H1 (cell line): ENCODE data around the gene MDM4. TPM values are rescaled to one million over a fixed set of nuclear protein-coding genes. Genes with fewer than 3 reads are reported as not detected.

Experiments
- CTCF ChIA-PET: fragments of 300-600 bp; sonication (Branson Sonifier 250); formaldehyde crosslinking; loops from one replicate; lab custom pipeline; 2021; ENCODE audit not compliant: partially characterized antibody; lab: Charles Lee
- POLR2A ChIA-PET: fragments of 300-600 bp; sonication (Branson Sonifier 250); formaldehyde crosslinking; loops from one replicate; lab custom pipeline; 2021; ENCODE audit warnings: inconsistent platforms; ENCODE audit not compliant: partially characterized antibody; lab: Charles Lee
- DNase-seq, 2 experiments: peaks; one replicate each; pipeline versions ENCODE4 v3.0.0 to v3.0.0-alpha.2; 2010 to 2022; ENCODE audit warnings: low spot score in 2 of 2, low read depth in 1 of 2, mixed read lengths in 1 of 2
- FAIRE-seq: peaks from 2 replicates; lab custom pipeline; 2011; peaks lifted over from hg19 to GRCh38; lab: Jason Lieb, UNC
- H2AFZ ChIP-seq: 2 replicates; pipeline ENCODE4 v1.8.1; 2012; ENCODE audit warnings: low read length, inconsistent platforms
- H2AK5ac ChIP-seq: 2 replicates; pipeline ENCODE4 v1.6.1; 2013; ENCODE audit warnings: low read depth, low read length
- H2BK120ac ChIP-seq: replicated peaks from 2 replicates; pipeline ENCODE3; 2013; ENCODE audit warnings: low read depth, low read length, inconsistent platforms
- H2BK12ac ChIP-seq: 2 replicates; pipeline ENCODE4 v1.6.1; 2013; ENCODE audit warnings: low read depth, low read length
- H2BK15ac ChIP-seq: 2 replicates; pipeline ENCODE4 v1.6.1; 2013; ENCODE audit warnings: low read length
- H2BK20ac ChIP-seq: 2 replicates; pipeline ENCODE4 v1.6.1; 2013; ENCODE audit warnings: low read length
- H2BK5ac ChIP-seq: 2 replicates; pipeline ENCODE4 v1.6.1; 2013; ENCODE audit warnings: low read depth, low read length
- H3K14ac ChIP-seq: 2 replicates; pipeline ENCODE4 v1.6.1; 2013; ENCODE audit warnings: inconsistent platforms; ENCODE audit not compliant: insufficient read length
- H3K18ac ChIP-seq: 2 replicates; pipeline ENCODE4 v1.6.1; 2013; ENCODE audit warnings: low read length; ENCODE audit errors: extremely low read depth
- H3K23ac ChIP-seq: 2 replicates; pipeline ENCODE4 v1.6.1; 2013; ENCODE audit warnings: inconsistent platforms; ENCODE audit not compliant: insufficient read length
- H3K23me2 ChIP-seq: 2 replicates; pipeline ENCODE4 v1.6.1; 2013; ENCODE audit warnings: low read depth, low read length
- H3K27ac ChIP-seq: 2 replicates; pipeline ENCODE4 v1.6.1; 2011; ENCODE audit warnings: low read depth, low read length, inconsistent platforms
- H3K27me3 ChIP-seq, 4 experiments: replicated peaks in 1 of 4; 1 replicate in 1 of 4; 2 replicates in 3 of 4; pipeline versions ENCODE4 v1.6.1 to v1.8.1; 2011 to 2013; ENCODE audit warnings: low read length in 3 of 4, mild to moderate bottlenecking in 3 of 4, inconsistent platforms in 2 of 4, mixed read lengths in 2 of 4, moderate library complexity in 1 of 4; ENCODE audit not compliant: control insufficient read depth in 3 of 4, insufficient read depth in 3 of 4; ENCODE audit errors: extremely low read depth in 1 of 4
- H3K36me3 ChIP-seq, 4 experiments: 2 replicates each; pipeline versions ENCODE4 v1.6.1 to v1.8.1; 2011 to 2013; ENCODE audit warnings: mild to moderate bottlenecking in 4 of 4, low read length in 3 of 4, moderate library complexity in 2 of 4, control low read depth in 1 of 4, inconsistent platforms in 1 of 4; ENCODE audit not compliant: insufficient read depth in 4 of 4, control insufficient read depth in 2 of 4
- H3K4ac ChIP-seq: replicated peaks from 2 replicates; pipeline ENCODE3; 2013; ENCODE audit warnings: low read length, low read depth, mixed read lengths, inconsistent platforms; ENCODE audit not compliant: insufficient read length
- H3K4me1 ChIP-seq, 4 experiments: replicated peaks in 1 of 4; 1 replicate in 1 of 4; 2 replicates in 3 of 4; pipeline versions ENCODE4 v1.6.1 to v1.8.1; 2011 to 2013; ENCODE audit warnings: low read length in 3 of 4, inconsistent platforms in 2 of 4, mixed read lengths in 1 of 4; ENCODE audit not compliant: insufficient read depth in 4 of 4, control insufficient read depth in 3 of 4
- H3K4me2 ChIP-seq, 2 experiments: 2 replicates each; pipeline versions ENCODE4 v1.6.1 to v1.8.1; 2011 to 2013; ENCODE audit warnings: low read depth in 2 of 2, low read length in 2 of 2, control low read depth in 1 of 2, inconsistent platforms in 1 of 2, mild to moderate bottlenecking in 1 of 2; ENCODE audit not compliant: insufficient read depth in 1 of 2
- H3K4me3 ChIP-seq, 4 experiments: fragments of 200-600, 300-600 bp in 1 of 4; sonication (generic), shearing (Covaris generic), sonication (Bioruptor Twin) in 1 of 4; 2 replicates each; pipeline versions ENCODE4 v1.5.1 to v1.8.1; 2011 to 2016; ENCODE audit warnings: low read length in 4 of 4, low read depth in 3 of 4, control low read depth in 2 of 4, inconsistent platforms in 2 of 4, mild to moderate bottlenecking in 2 of 4, mixed read lengths in 1 of 4, moderate library complexity in 1 of 4; ENCODE audit not compliant: insufficient read depth in 2 of 4; ENCODE audit errors: extremely low read depth in 1 of 4
- H3K56ac ChIP-seq: replicated peaks from 2 replicates; pipeline ENCODE3; 2013; ENCODE audit warnings: low read depth, mild to moderate bottlenecking, mixed read lengths, low read length, inconsistent platforms; ENCODE audit not compliant: insufficient read length
- H3K79me1 ChIP-seq: 2 replicates; pipeline ENCODE4 v1.6.1; 2013; ENCODE audit warnings: low read depth, low read length, control low read depth
- H3K79me2 ChIP-seq, 2 experiments: 2 replicates each; pipeline versions ENCODE4 v1.6.1 to v1.8.1; 2012 to 2013; ENCODE audit warnings: low read length in 2 of 2, mild to moderate bottlenecking in 2 of 2, inconsistent platforms in 1 of 2; ENCODE audit not compliant: insufficient read depth in 2 of 2, control insufficient read depth in 1 of 2
- H3K9ac ChIP-seq, 4 experiments: replicated peaks in 1 of 4; 1 replicate in 1 of 4; 2 replicates in 3 of 4; pipeline versions ENCODE4 v1.6.1 to v1.8.1; 2011 to 2013; ENCODE audit warnings: low read depth in 3 of 4, low read length in 3 of 4, control low read depth in 2 of 4, mild to moderate bottlenecking in 2 of 4, moderate library complexity in 2 of 4, inconsistent platforms in 1 of 4; ENCODE audit errors: extremely low read depth in 1 of 4
- H3K9me3 ChIP-seq, 2 experiments: 2 replicates each; pipeline versions ENCODE4 v1.6.1 to v1.8.1; 2012 to 2013; ENCODE audit warnings: mild to moderate bottlenecking in 2 of 2, moderate library complexity in 2 of 2, control low read depth in 1 of 2, inconsistent platforms in 1 of 2, low read depth in 1 of 2, low read length in 1 of 2, mixed read lengths in 1 of 2; ENCODE audit not compliant: insufficient read depth in 2 of 2
- H4K20me1 ChIP-seq, 2 experiments: replicated peaks in 1 of 2; 2 replicates each; pipeline versions ENCODE3 to v1.8.1; 2011 to 2013; ENCODE audit warnings: inconsistent platforms in 2 of 2, low read length in 2 of 2, mild to moderate bottlenecking in 1 of 2; ENCODE audit not compliant: insufficient read depth in 2 of 2, control insufficient read depth in 1 of 2
- H4K5ac ChIP-seq: 2 replicates; pipeline ENCODE4 v1.6.1; 2013; ENCODE audit warnings: low read length, low read depth, mixed read lengths, inconsistent platforms; ENCODE audit not compliant: insufficient read length
- H4K8ac ChIP-seq: 2 replicates; pipeline ENCODE4 v1.8.0; 2013; ENCODE audit warnings: mild to moderate bottlenecking, moderate library complexity, low read length, inconsistent platforms; ENCODE audit not compliant: insufficient read depth; ENCODE audit errors: extremely low read depth
- H4K91ac ChIP-seq: replicated peaks from 2 replicates; pipeline ENCODE3; 2013; ENCODE audit warnings: low read length, mixed read lengths, inconsistent platforms; ENCODE audit not compliant: insufficient read length
- CHD2 ChIP-seq: IDR thresholded peaks from 2 replicates; pipeline ENCODE4 v1.6.1; 2012; ENCODE audit warnings: low read length, improper control_type of control experiment
- FOSL1 ChIP-seq: IDR thresholded peaks from 2 replicates; pipeline ENCODE4 v1.6.1; 2011; ENCODE audit warnings: mild to moderate bottlenecking, low read depth, low read length, moderate library complexity; ENCODE audit not compliant: insufficient read depth
- KDM1A ChIP-seq: fragments of 200-600, 300-600 bp; sonication (generic); IDR thresholded peaks from 2 replicates; pipeline ENCODE4 v1.7.1; 2016; ENCODE audit warnings: mild to moderate bottlenecking, low read length, borderline replicate concordance
- MAFK ChIP-seq: IDR thresholded peaks from 2 replicates; pipeline ENCODE4 v1.6.1; 2012; ENCODE audit warnings: low read depth, mild to moderate bottlenecking, improper control_type of control experiment, low read length
- MAX ChIP-seq: IDR thresholded peaks from 2 replicates; pipeline ENCODE4 v1.6.1; 2012; ENCODE audit warnings: inconsistent platforms
- RBBP5 ChIP-seq: IDR thresholded peaks from 2 replicates; pipeline ENCODE4 v1.7.1; 2012; ENCODE audit warnings: low read depth, mild to moderate bottlenecking, inconsistent platforms, low read length, moderate library complexity, borderline replicate concordance
- SAP30 ChIP-seq: fragments of 300-600 bp; sonication (generic); IDR thresholded peaks from 2 replicates; pipeline ENCODE4 v1.7.1; 2012; ENCODE audit warnings: low read length, moderate library complexity, mild to moderate bottlenecking, inconsistent platforms; ENCODE audit not compliant: insufficient read depth, insufficient replicate concordance
- TEAD4 ChIP-seq: IDR thresholded peaks from 2 replicates; pipeline ENCODE4 v1.6.1; 2012; ENCODE audit warnings: low read depth, low read length, inconsistent platforms, mixed read lengths
- WGBS, 2 experiments: shearing (Covaris generic) in 1 of 2; methylation state at CpG; one replicate each; pipeline versions ENCODE4 v1.1.6 to v1.1.7; 2013 to 2015; ENCODE audit warnings: low lambda C conversion rate in 2 of 2, mixed read lengths in 2 of 2, inconsistent platforms in 1 of 2, low coverage in 1 of 2, missing lambda C conversion rate in 1 of 2; ENCODE audit not compliant: insufficient replicate concordance in 2 of 2, insufficient coverage in 1 of 2, insufficient read length in 1 of 2; ENCODE audit errors: extremely low coverage in 1 of 2, missing lambda C conversion rate in 1 of 2; 5-methylcytosine and 5-hydroxymethylcytosine counted together
- polyA plus RNA-seq, 7 experiments: library from polyadenylated mRNA; depleted of rRNA in 3 of 7; stranded (reverse) in 5 of 7; unstranded in 2 of 7; fragments of >200 nt in 5 of 7; fragments of 200-250 nt in 2 of 7; gene quantifications; 1 replicate in 5 of 7; 2 replicates in 1 of 7; 4 replicates in 1 of 7; pipeline versions ENCODE4 v1.2.1 to v1.2.3, GENCODE V29; 2011 to 2013; ENCODE audit warnings: missing spikeins in 2 of 7, mixed read lengths in 2 of 7
- total RNA-seq: library from RNA; stranded (reverse); fragmentation: NEBNext Ultra II Directional; extraction: Animal tissue kit (Norgen Biotek cat#: 25700); gene quantifications from 2 replicates; pipeline ENCODE4 v1.2.1, GENCODE V29; 2021

Gene MDM4
- total and polyA plus RNA-seq, 2 of the 8 experiments (the other 6 are each of a cell fraction or from before 2014, with no cell fraction given) = 10.8 to 84.9 TPM

DNA sequence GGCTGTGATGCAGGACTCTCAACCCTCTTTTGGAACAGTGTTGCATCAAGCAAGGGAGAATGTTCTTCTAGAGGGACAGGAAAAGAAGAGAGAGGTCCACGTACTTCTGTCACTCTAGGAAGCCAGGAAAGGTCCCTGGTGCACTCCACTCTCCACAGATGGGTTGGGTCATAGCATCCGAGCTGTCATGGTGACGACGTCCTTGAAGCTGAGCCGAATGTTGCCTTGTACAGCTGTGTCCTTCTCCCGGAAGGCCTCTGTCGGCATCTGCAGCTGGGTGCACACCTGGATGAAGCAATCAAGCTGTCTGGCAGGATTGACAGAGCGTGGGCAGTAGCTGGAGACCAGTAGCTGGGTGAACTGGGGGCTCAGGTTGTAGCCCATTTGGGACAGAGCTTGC is 12.5 kb downstream of the MDM4 start:
- CTCF ChIA-PET = interaction anchor here (0.6 to 2.8 kb wide), 7 partner anchors 13 to 1130 kb away, joined by 3 to 9 read pairs (median 3); no protein-coding TSS in a partner anchor
- Histone ChIP-seq H3K23ac (no peak overlapping the region), H3K4me3 (no peak overlapping the region), H4K8ac (no peak overlapping the region), H3K4me2 (no peak overlapping the region), H3K18ac (no peak overlapping the region), H3K27me3 (no peaks in the 10 kb centered on the region), H3K4me1 (peaks cover 0 to 3% (median 0%) of the 10 kb centered on the region in 4 experiments; a peak in 1 of 7 replicates), H3K79me1 (peaks cover 5% of the 10 kb centered on the region), H2AK5ac (no peak overlapping the region), H3K36me3 (peaks cover 26 to 57% (median 31%) of the 10 kb centered on the region in 4 experiments), H4K91ac (no peak overlapping the region), H2BK120ac (no peak overlapping the region), H4K20me1 (peaks cover 0 to 4% of the 10 kb centered on the region in 2 experiments), H3K23me2 (no peaks in the 10 kb centered on the region), H3K14ac (no peak overlapping the region), H3K9ac (no peak overlapping the region), H2BK20ac (no peak overlapping the region), H3K79me2 (peaks cover 0 to 16% of the 10 kb centered on the region in 2 experiments; a peak in 2 of 4 replicates), H3K4ac (no peak overlapping the region), H3K27ac (no peak overlapping the region), H2BK5ac (no peak overlapping the region), H4K5ac (no peak overlapping the region), H2BK15ac (no peak overlapping the region), H3K56ac (no peak overlapping the region), H3K9me3 (no peaks in the 10 kb centered on the region), H2BK12ac (no peak overlapping the region), H2AFZ (no peak overlapping the region)
- no peak for FAIRE-seq
- TF ChIP-seq SAP30 (no peak), KDM1A (no peak), TEAD4 (no peak), FOSL1 (no peak), MAFK (no peak), MAX (no peak), RBBP5 (no peak), CHD2 (no peak)
- DNase-seq = no peak
- WGBS, 2 experiments = 94% methylated on average over 7 of the region's 8 CpGs; no CpG with 5 or more reads in 1 of the 2 experiments
- POLR2A ChIA-PET = interaction anchor here (1.1 to 6.9 kb wide), 2 partner anchors 12 kb away, joined by 3 to 54 read pairs; partner anchors contain the start of gene MDM4
